Smooth muscle cell of the umbilical artery (primary cell): ENCODE data around the gene LRRC8B. TPM values are rescaled to one million over a fixed set of nuclear protein-coding genes. Genes with fewer than 3 reads are reported as not detected.

Experiments
- total RNA-seq: library from RNA; depleted of rRNA; stranded (reverse); fragments of >200 nt; gene quantifications from 2 replicates; pipeline ENCODE4 v1.2.3, GENCODE V29; 2014

LRRC8B gene
- 1.5 and 4.0 TPM in 2 replicates for total RNA-seq

GRCh38 chr1:89524369-89525168, at the start of gene LRRC8B:
Gene LRRC8B (plus strand): TSS chr1:89524829. CDS start chr1:89582651, 57,822 bp downstream.

GRCh38 chr1:89632657-89633247, 108.1 kb downstream of the LRRC8B start, which contains the start of gene LRRC8C:
Gene LRRC8C (plus strand): TSS chr1:89633120. CDS start chr1:89686474, 53,354 bp downstream.

Other genes starting within 250 kb of the LRRC8B start
- not detected in 2 replicates for gene GBP6, start 160.8 kb upstream of the LRRC8B start, total RNA-seq
- 3.9 and 13.2 TPM in 2 replicates for gene LRRC8C, start 108.3 kb downstream of the LRRC8B start, total RNA-seq